SU-DHL-6 (cell line): ENCODE measurements around the gene TMEM273.

ENCODE experiments used
- H2AFZ ChIP-seq: fragments of 200-600 bp; sonication (generic); 2 replicates; pipeline ENCODE4 v1.6.1; 2014; ENCODE audit warnings: low read depth, mild to moderate bottlenecking, moderate library complexity, mixed read lengths, antibody characterized with exemption, low read length; ENCODE audit not compliant: severe bottlenecking
- H3F3A ChIP-seq: fragments of 200-600 bp; shearing (Covaris generic); 2 replicates; pipeline ENCODE4 v1.6.0; 2016; ENCODE audit warnings: antibody characterized with exemption, mild to moderate bottlenecking; ENCODE audit not compliant: insufficient read depth
- H3K27ac ChIP-seq: fragments of 200-600 bp; sonication (generic); 2 replicates; pipeline ENCODE4 v1.5.1; 2016; ENCODE audit warnings: low read depth, mild to moderate bottlenecking, low read length, moderate library complexity, mixed read lengths
- H3K27me3 ChIP-seq: fragments of 200-600 bp; sonication (generic), shearing (Covaris generic); 2 replicates; pipeline ENCODE4 v1.6.0; 2014; ENCODE audit warnings: mild to moderate bottlenecking, low read length
- H3K36me3 ChIP-seq: fragments of 200-600 bp; sonication (generic); 2 replicates; pipeline ENCODE4 v1.6.1; 2014; ENCODE audit warnings: mild to moderate bottlenecking, low read length, mixed read lengths
- H3K4me2 ChIP-seq: fragments of 300-600, 200-600 bp; shearing (Covaris generic), sonication (generic); 2 replicates; pipeline ENCODE4 v1.6.0; 2014; ENCODE audit warnings: low read length, low read depth, mild to moderate bottlenecking; ENCODE audit not compliant: poor library complexity, severe bottlenecking
- H3K4me3 ChIP-seq: fragments of 200-600 bp; sonication (generic); 2 replicates; pipeline ENCODE4 v1.5.1; 2014; ENCODE audit warnings: antibody characterized with exemption, low read length, mild to moderate bottlenecking, mixed read lengths; ENCODE audit not compliant: insufficient read depth, poor library complexity, severe bottlenecking
- H3K79me2 ChIP-seq: fragments of 200-600 bp; sonication (generic); 2 replicates; pipeline ENCODE4 v1.6.1; 2014; ENCODE audit warnings: mild to moderate bottlenecking, low read length, moderate library complexity; ENCODE audit not compliant: insufficient read depth
- H3K9ac ChIP-seq: fragments of 200-600 bp; sonication (generic); 2 replicates; pipeline ENCODE4 v1.7.0; 2014; ENCODE audit warnings: mild to moderate bottlenecking, low read length
- H3K9me2 ChIP-seq: fragments of 200-600 bp; sonication (generic); replicated peaks from 2 replicates; pipeline ENCODE4 v1.6.1; 2014; ENCODE audit warnings: low read length; ENCODE audit not compliant: insufficient read depth
- H3K9me3 ChIP-seq: fragments of 200-600 bp; sonication (generic); 2 replicates; pipeline ENCODE4 v1.6.1; 2014; ENCODE audit warnings: low read length, mixed read lengths; ENCODE audit not compliant: insufficient read depth
- H4K20me1 ChIP-seq: fragments of 200-600 bp; sonication (generic); 2 replicates; pipeline ENCODE4 v1.6.1; 2014; ENCODE audit warnings: low read depth, mild to moderate bottlenecking, antibody characterized with exemption, low read length, moderate library complexity, mixed read lengths
- EZH2phosphoT487 ChIP-seq: fragments of 200-600 bp; sonication (generic), shearing (Covaris generic); conservative IDR thresholded peaks from 2 replicates; pipeline ENCODE4 v1.6.1; 2018; ENCODE audit warnings: mild to moderate bottlenecking, antibody characterized with exemption, low read length, moderate library complexity, mixed read lengths
- TF ChIP-seq, protein P1 (sequence below): fragments of 200-600 bp; sonication (generic); IDR thresholded peaks from one replicate; pipeline ENCODE4 v1.5.1; 2017; ENCODE audit warnings: antibody characterized with exemption, mild to moderate bottlenecking, low read length, moderate library complexity; ENCODE audit not compliant: insufficient read depth, poor library complexity, severe bottlenecking

Gene TMEM273

DNA sequence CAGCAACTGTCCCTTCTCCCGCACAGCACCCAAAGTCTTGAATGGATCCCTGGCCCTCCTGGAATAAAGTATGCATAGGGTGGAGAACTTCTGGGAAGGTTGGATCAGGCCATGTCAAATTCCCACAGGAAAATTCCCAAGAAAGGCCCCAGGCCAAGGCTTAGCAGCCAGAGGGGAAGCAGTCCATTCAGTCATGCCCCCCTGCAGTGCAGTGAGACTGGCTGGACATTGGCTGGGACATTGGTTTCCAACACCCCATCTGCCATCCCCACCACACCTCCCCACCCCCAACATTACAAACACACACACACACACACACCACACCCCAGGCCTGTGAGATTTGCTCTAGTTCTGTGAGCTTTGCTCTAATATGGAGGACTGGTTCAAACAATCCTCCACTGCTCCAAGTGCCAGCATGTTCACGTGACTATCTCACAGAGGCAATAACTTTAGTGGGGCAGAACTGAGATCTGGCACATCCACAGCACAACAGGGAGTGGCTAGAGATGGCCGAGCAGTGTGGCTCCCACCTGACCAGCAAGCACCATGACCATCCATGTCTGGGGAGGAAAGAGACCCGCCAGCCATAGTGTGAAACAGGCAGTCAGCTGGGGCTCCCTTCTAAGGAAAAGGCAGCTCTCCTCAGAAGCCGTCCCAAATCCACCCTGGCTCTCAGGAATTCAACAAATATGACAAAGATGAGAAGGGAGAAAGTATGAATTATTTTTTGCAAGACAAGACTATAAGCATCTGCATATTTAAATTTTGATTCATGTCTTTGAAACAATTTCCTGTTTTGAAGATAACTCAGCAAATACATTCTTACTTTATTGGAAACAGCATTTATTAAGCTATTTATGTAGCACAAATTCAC, 47.6 kb downstream of the TMEM273 start:
- Histone ChIP-seq H3K9me3 (no peaks in the 10 kb centered on the region), H3K4me3 (no peak overlapping the region), H3K4me2 (no peak overlapping the region), H3K79me2 (no peaks in the 10 kb centered on the region), H2AFZ (no peak overlapping the region), H3K27ac (no peak overlapping the region), H3K9ac (no peak overlapping the region), H3K36me3 (no peaks in the 10 kb centered on the region), H4K20me1 (no peaks in the 10 kb centered on the region), H3K27me3 (no peaks in the 10 kb centered on the region), H3F3A (no peaks in the 10 kb centered on the region), H3K9me2 (no peaks in the 10 kb centered on the region)
- TF ChIP-seq EZH2phosphoT487, result no peak
- TF ChIP-seq, protein P1, sequence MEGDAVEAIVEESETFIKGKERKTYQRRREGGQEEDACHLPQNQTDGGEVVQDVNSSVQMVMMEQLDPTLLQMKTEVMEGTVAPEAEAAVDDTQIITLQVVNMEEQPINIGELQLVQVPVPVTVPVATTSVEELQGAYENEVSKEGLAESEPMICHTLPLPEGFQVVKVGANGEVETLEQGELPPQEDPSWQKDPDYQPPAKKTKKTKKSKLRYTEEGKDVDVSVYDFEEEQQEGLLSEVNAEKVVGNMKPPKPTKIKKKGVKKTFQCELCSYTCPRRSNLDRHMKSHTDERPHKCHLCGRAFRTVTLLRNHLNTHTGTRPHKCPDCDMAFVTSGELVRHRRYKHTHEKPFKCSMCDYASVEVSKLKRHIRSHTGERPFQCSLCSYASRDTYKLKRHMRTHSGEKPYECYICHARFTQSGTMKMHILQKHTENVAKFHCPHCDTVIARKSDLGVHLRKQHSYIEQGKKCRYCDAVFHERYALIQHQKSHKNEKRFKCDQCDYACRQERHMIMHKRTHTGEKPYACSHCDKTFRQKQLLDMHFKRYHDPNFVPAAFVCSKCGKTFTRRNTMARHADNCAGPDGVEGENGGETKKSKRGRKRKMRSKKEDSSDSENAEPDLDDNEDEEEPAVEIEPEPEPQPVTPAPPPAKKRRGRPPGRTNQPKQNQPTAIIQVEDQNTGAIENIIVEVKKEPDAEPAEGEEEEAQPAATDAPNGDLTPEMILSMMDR, result no peak

DNA sequence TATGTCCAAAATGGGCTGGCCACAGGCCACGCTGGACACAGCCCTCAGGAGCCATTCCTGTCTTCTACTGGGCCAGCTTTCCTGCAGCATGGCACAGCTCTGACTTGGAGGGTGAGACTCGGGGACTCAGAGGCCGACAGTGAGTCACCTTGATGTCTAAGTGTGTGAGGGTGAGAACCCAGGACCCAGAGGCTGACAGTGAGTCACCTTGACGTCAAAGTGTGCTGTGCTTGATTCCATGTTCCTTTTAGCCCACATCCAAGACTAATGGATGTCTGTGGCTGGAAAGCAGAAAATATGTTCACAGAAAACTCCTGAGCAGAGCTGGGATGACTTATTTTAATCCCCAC, 48.4 kb downstream of the TMEM273 start:
- H2AFZ ChIP-seq, result no peak overlapping the region
- H3K4me3 ChIP-seq, result no peak overlapping the region
- no peaks in the 10 kb centered on the region for H3F3A ChIP-seq
- no peaks in the 10 kb centered on the region for H3K9me2 ChIP-seq
- H3K27ac ChIP-seq, result no peak overlapping the region
- TF ChIP-seq, protein P1, result no peak
- no peak for TF ChIP-seq EZH2phosphoT487
- H4K20me1 ChIP-seq, result no peaks in the 10 kb centered on the region
- no peaks in the 10 kb centered on the region for H3K79me2 ChIP-seq
- no peak overlapping the region for H3K9ac ChIP-seq
- H3K27me3 ChIP-seq, result no peaks in the 10 kb centered on the region
- no peaks in the 10 kb centered on the region for H3K9me3 ChIP-seq
- no peaks in the 10 kb centered on the region for H3K36me3 ChIP-seq
- no peak overlapping the region for H3K4me2 ChIP-seq

DNA sequence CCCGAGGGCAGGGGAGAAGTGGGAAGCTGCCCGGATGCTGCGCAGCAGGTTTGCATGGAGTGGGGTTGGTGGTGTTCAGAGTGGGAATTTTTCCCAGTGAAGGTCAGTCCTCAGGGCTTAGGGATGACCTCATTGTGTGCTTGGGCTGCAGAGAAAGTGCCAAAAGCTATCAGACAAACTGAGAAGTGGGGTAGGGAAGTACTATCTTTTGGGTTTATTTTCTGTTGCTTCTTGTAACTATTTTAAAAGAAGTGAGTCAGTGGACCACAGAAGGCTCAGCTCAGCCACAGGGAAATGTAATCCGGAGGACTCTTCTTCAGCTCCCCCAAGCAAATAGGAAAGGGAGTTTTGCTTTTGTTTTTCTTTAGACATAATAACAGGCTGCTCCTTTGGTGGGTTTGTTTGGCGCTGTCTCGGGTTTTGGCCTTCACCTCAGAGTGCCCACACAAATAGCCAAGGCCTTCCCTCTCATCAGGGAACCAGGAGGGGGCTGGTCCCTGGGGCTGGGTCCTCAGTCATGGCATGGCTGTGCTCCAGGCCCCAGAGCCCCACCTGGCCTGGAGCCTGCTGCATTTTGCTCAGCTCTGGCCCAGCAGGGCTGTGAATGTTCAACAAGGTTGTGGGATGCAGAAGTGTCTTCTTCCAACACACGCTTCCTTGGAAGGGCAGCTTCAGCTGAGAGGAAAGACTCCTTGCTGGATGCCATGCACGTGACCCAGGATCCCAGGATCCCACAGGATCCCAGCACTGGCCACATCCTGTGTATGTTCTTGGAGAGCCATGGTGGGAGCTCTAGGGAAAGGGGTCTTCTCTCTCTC, 49.0 kb downstream of the TMEM273 start:
- H3K9me2 ChIP-seq, result no peaks in the 10 kb centered on the region
- H3K27ac ChIP-seq, result no peak overlapping the region
- no peak overlapping the region for H3K4me2 ChIP-seq
- TF ChIP-seq, protein P1, result no peak
- no peak for TF ChIP-seq EZH2phosphoT487
- no peaks in the 10 kb centered on the region for H3K36me3 ChIP-seq
- no peak overlapping the region for H2AFZ ChIP-seq
- no peaks in the 10 kb centered on the region for H3F3A ChIP-seq
- no peaks in the 10 kb centered on the region for H3K9me3 ChIP-seq
- no peak overlapping the region for H3K9ac ChIP-seq
- H3K4me3 ChIP-seq, result no peak overlapping the region
- H3K79me2 ChIP-seq, result no peaks in the 10 kb centered on the region
- H4K20me1 ChIP-seq, result no peaks in the 10 kb centered on the region
- H3K27me3 ChIP-seq, result no peaks in the 10 kb centered on the region
